Smooth muscle cell of the brain vasculature (primary cell): ENCODE measurements around the gene NLRP11.

Experiments
- DNase-seq: peaks from one replicate; pipeline ENCODE4 v3.0.0-alpha.2; 2012; ENCODE audit warnings: low read depth, low spot score

Gene NLRP11

GRCh38 chr19:55831846-55832245 is at the start of gene NLRP11:
Gene NLRP11 (minus strand): TSS chr19:55831999. CDS start chr19:55818174, 13,825 bp downstream.
- no peak for DNase-seq

- DNase-seq: no peak
Measured at GRCh38 chr19:55877211-55877610, 45.4 kb upstream of the NLRP11 start.

GRCh38 chr19:55870736-55871135 is 38.9 kb upstream of the NLRP11 start:
- DNase-seq: no peak

GRCh38 chr19:55867101-55867500 is 35.3 kb upstream of the NLRP11 start:
- DNase-seq: no peak

- no peak for DNase-seq
Measured at GRCh38 chr19:55866521-55866920, 34.7 kb upstream of the NLRP11 start.

- no peak for DNase-seq
Measured at GRCh38 chr19:55858969-55859368, 27.2 kb upstream of the NLRP11 start.

GRCh38 chr19:55858401-55858800 is 26.6 kb upstream of the NLRP11 start:
- DNase-seq: no peak

GRCh38 chr19:55857974-55858373 is 26.2 kb upstream of the NLRP11 start:
- DNase-seq: no peak

GRCh38 chr19:55857149-55857548 is 25.4 kb upstream of the NLRP11 start:
- no peak for DNase-seq

- DNase-seq: no peak
Measured at GRCh38 chr19:55855160-55855559, 23.4 kb upstream of the NLRP11 start.

- DNase-seq: no peak
Measured at GRCh38 chr19:55838906-55839305, 7.1 kb upstream of the NLRP11 start.

- no peak for DNase-seq
Measured at GRCh38 chr19:55838251-55838650, 6.5 kb upstream of the NLRP11 start.

GRCh38 chr19:55836340-55836739 is 4.5 kb upstream of the NLRP11 start, which contains the start of gene NLRP4:
Gene NLRP4 (plus strand): TSS chr19:55836540. CDS start chr19:55852081, 15,541 bp downstream.
- DNase-seq: no peak

GRCh38 chr19:55832676-55833075 is 877 bp upstream of the NLRP11 start:
- DNase-seq: no peak

GRCh38 chr19:55830656-55831055 is 1.1 kb downstream of the NLRP11 start:
- no peak for DNase-seq

GRCh38 chr19:55820037-55820436 is 11.8 kb downstream of the NLRP11 start:
- no peak for DNase-seq

GRCh38 chr19:55813906-55814305 is 17.9 kb downstream of the NLRP11 start:
- no peak for DNase-seq

GRCh38 chr19:55812449-55812848 is 19.4 kb downstream of the NLRP11 start:
- no peak for DNase-seq

- DNase-seq: no peak
Measured at GRCh38 chr19:55811340-55811739, 20.5 kb downstream of the NLRP11 start.

- no peak for DNase-seq
Measured at GRCh38 chr19:55809381-55810058, 22.3 kb downstream of the NLRP11 start.

- DNase-seq: no peak
Measured at GRCh38 chr19:55802281-55802680, 29.5 kb downstream of the NLRP11 start.

- no peak for DNase-seq
Measured at GRCh38 chr19:55801416-55801815, 30.4 kb downstream of the NLRP11 start.

GRCh38 chr19:55795021-55795420 is 36.8 kb downstream of the NLRP11 start:
- DNase-seq: no peak

- no peak for DNase-seq
Measured at GRCh38 chr19:55781112-55781511, 50.7 kb downstream of the NLRP11 start.
